ENCODE measurements around the gene KCTD16. TPM values are rescaled to one million over a fixed set of nuclear protein-coding genes. Genes with fewer than 3 reads are reported as not detected.

KCTD16 gene
- polyA plus RNA-seq, 1 donor (not counting 4 experiments of a cell fraction or from before 2014, with no cell fraction given): 0.04 TPM

DNA sequence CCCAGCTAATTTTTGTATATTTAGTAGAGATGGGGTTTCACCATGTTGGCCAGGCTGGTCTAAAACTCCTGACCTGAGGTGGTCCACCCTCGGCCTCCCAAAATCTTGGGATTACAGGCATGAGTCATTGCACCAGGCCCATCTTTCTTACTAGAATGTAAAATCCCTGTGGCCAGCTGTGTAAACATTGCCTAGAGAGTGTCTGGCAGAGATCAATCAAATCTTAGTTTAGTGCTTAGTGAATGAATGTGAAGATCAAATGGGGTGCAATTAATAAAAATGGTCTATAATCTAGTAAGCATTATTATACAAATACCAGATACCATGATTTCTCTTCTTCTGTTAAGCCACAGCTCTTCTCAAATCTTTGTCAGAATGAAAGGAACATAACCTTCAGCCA is 289.9 kb downstream of the KCTD16 start:
- Histone ChIP-seq H3K4me3 (ENCODE audit: control insufficient read depth in 2 of 3, extremely low read depth in 1 of 3, insufficient read depth in 2 of 3, low read depth in 1 of 3, low read length in 3 of 3) (no peak overlapping the region), H3K4me1 (ENCODE audit: control insufficient read depth, extremely low read depth, insufficient read depth, low read length) (no peaks in the 10 kb centered on the region), H4K20me1 (ENCODE audit: control insufficient read depth, extremely low read depth, insufficient read depth, low read length) (no peaks in the 10 kb centered on the region), H3K36me3 (ENCODE audit: control insufficient read depth in 2 of 2, extremely low read depth in 1 of 2, insufficient read depth in 2 of 2, low read length in 2 of 2) (no peaks in the 10 kb centered on the region), H3K4me2 (ENCODE audit: control insufficient read depth, extremely low read depth, insufficient read depth, low read depth, low read length) (no peak overlapping the region), H3K9me3 (ENCODE audit: control insufficient read depth, low read depth, low read length) (no peaks in the 10 kb centered on the region), H3K27ac (ENCODE audit: control insufficient read depth, insufficient read depth, low read length) (no peak overlapping the region), H3K27me3 (ENCODE audit: control insufficient read depth, extremely low read depth, insufficient read depth, low read length) (no peaks in the 10 kb centered on the region), H3K9me1 (ENCODE audit: control insufficient read depth, extremely low read depth, insufficient read depth, low read length) (no peaks in the 10 kb centered on the region), H2AFZ (ENCODE audit: control insufficient read depth, low read length) (no peak overlapping the region), H3K79me2 (ENCODE audit: control insufficient read depth, insufficient read depth, low read length) (no peaks in the 10 kb centered on the region), H3K9ac (ENCODE audit: control insufficient read depth, extremely low read depth, insufficient read depth, low read length) (no peak overlapping the region)
- DNase-seq (ENCODE audit: low read depth, low spot score): no peak
- dilution Hi-C loops (cut with MboI; ENCODE audit: extremely low pct_ligation_motif_present, low sequenced_read_pairs): no loop called here
- TF ChIP-seq EZH2 (IDR thresholded peaks at IDR 0.05; ENCODE audit: low read length): no peak
- TF ChIP-seq, protein P1, sequence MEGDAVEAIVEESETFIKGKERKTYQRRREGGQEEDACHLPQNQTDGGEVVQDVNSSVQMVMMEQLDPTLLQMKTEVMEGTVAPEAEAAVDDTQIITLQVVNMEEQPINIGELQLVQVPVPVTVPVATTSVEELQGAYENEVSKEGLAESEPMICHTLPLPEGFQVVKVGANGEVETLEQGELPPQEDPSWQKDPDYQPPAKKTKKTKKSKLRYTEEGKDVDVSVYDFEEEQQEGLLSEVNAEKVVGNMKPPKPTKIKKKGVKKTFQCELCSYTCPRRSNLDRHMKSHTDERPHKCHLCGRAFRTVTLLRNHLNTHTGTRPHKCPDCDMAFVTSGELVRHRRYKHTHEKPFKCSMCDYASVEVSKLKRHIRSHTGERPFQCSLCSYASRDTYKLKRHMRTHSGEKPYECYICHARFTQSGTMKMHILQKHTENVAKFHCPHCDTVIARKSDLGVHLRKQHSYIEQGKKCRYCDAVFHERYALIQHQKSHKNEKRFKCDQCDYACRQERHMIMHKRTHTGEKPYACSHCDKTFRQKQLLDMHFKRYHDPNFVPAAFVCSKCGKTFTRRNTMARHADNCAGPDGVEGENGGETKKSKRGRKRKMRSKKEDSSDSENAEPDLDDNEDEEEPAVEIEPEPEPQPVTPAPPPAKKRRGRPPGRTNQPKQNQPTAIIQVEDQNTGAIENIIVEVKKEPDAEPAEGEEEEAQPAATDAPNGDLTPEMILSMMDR (optimal IDR thresholded peaks at IDR 0.05 in 1 of 3, IDR thresholded peaks at IDR 0.05 in 1 of 3, conservative IDR thresholded peaks at IDR 0.05 in 1 of 3; ENCODE audit: extremely low read depth in 1 of 3, insufficient read depth in 2 of 3, low read length in 3 of 3): no peak
- FAIRE-seq: no peak

DNA sequence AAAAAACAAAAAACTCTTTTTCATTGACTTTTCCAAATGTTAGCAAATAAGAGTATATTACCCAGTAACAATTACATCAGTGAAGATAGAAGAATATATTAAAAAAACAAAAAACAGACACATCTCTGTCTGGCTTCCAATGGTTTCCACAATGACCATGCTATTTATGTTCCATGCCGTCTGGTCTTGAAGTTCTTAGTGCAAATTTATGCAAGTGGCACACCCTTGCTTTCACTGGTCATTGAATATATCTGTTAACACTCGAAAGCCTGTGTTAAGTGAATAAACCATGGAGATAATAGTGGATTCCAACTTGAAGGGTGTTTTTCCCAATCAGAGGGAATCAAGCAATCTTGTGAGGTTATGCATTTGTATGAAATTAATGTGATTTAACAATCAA is 291.9 kb downstream of the KCTD16 start:
- Histone ChIP-seq H3K9me3 (ENCODE audit: control insufficient read depth, low read depth, low read length) (no peaks in the 10 kb centered on the region), H3K36me3 (ENCODE audit: control insufficient read depth in 2 of 2, extremely low read depth in 1 of 2, insufficient read depth in 2 of 2, low read length in 2 of 2) (no peaks in the 10 kb centered on the region), H3K4me2 (ENCODE audit: control insufficient read depth, extremely low read depth, insufficient read depth, low read depth, low read length) (no peak overlapping the region), H3K79me2 (ENCODE audit: control insufficient read depth, insufficient read depth, low read length) (no peaks in the 10 kb centered on the region), H3K27ac (ENCODE audit: control insufficient read depth, insufficient read depth, low read length) (no peak overlapping the region), H3K9me1 (ENCODE audit: control insufficient read depth, extremely low read depth, insufficient read depth, low read length) (no peaks in the 10 kb centered on the region), H3K4me1 (ENCODE audit: control insufficient read depth, extremely low read depth, insufficient read depth, low read length) (no peaks in the 10 kb centered on the region), H4K20me1 (ENCODE audit: control insufficient read depth, extremely low read depth, insufficient read depth, low read length) (no peaks in the 10 kb centered on the region), H3K4me3 (ENCODE audit: control insufficient read depth in 2 of 3, extremely low read depth in 1 of 3, insufficient read depth in 2 of 3, low read depth in 1 of 3, low read length in 3 of 3) (no peak overlapping the region), H3K9ac (ENCODE audit: control insufficient read depth, extremely low read depth, insufficient read depth, low read length) (no peak overlapping the region), H3K27me3 (ENCODE audit: control insufficient read depth, extremely low read depth, insufficient read depth, low read length) (no peaks in the 10 kb centered on the region), H2AFZ (ENCODE audit: control insufficient read depth, low read length) (no peak overlapping the region)
- TF ChIP-seq, protein P1 (optimal IDR thresholded peaks at IDR 0.05 in 1 of 3, IDR thresholded peaks at IDR 0.05 in 1 of 3, conservative IDR thresholded peaks at IDR 0.05 in 1 of 3; ENCODE audit: extremely low read depth in 1 of 3, insufficient read depth in 2 of 3, low read length in 3 of 3): no peak
- no peak for TF ChIP-seq EZH2 (IDR thresholded peaks at IDR 0.05; ENCODE audit: low read length)
- FAIRE-seq (no peak), DNase-seq (ENCODE audit: low read depth, low spot score) (no peak)
- dilution Hi-C loops (cut with MboI; ENCODE audit: extremely low pct_ligation_motif_present, low sequenced_read_pairs): no loop called here
